Peyer's patch (tissue), 4 donors: ENCODE measurements around the gene KLHL18.

Experiments
- CTCF ChIP-seq, 6 experiments: fragments of 450-650 bp in 4 of 6; fragments of 200-600 bp in 2 of 6; sonication (generic) in 1 of 6; IDR thresholded peaks; one replicate each; pipeline ENCODE4 v1.5.1; 2017 to 2019; ENCODE audit warnings: antibody characterized with exemption in 6 of 6, mild to moderate bottlenecking in 3 of 6, moderate library complexity in 1 of 6
- POLR2A ChIP-seq, 2 donors: fragments of 450-650 bp; IDR thresholded peaks; one replicate each; pipeline ENCODE4 v1.5.1; 2017; ENCODE audit warnings: antibody characterized with exemption in 2 of 2, mild to moderate bottlenecking in 2 of 2, moderate library complexity in 2 of 2

GRCh38 chr3:47323431-47324277 is 40.9 kb downstream of the KLHL18 start:
- TF ChIP-seq CTCF (IDR thresholded peaks at IDR 0.05) = no peak
- no peak for TF ChIP-seq POLR2A (IDR thresholded peaks at IDR 0.05)
